HL-60 (cell line): ENCODE results near the gene POU2F2.

Experiments used
- CTCF ChIP-seq: IDR thresholded peaks from one replicate; pipeline ENCODE4 v1.5.1; 2011; ENCODE audit warnings: low read length, control low read depth, inconsistent platforms; ENCODE audit not compliant: insufficient read depth
- GABPA ChIP-seq: IDR thresholded peaks from 2 replicates; pipeline ENCODE4 v1.6.1; 2012; ENCODE audit warnings: low read depth
- POLR2AphosphoS5 ChIP-seq: IDR thresholded peaks from 2 replicates; pipeline ENCODE4 v1.6.1; 2012; ENCODE audit warnings: low read depth
- REST ChIP-seq: IDR thresholded peaks from 2 replicates; pipeline ENCODE4 v1.6.1; 2012; ENCODE audit warnings: low read depth; ENCODE audit not compliant: insufficient replicate concordance

- TF ChIP-seq CTCF (no peak), POLR2AphosphoS5 (no peak), REST (no peak), GABPA (no peak)
Measured at GRCh38 chr19:42095142-42095813, 37.0 kb downstream of the POU2F2 start.
